Loucy (cell line): ENCODE data around the gene TNFRSF14.

Experiments used
- H2AFZ ChIP-seq: fragments of 200-600 bp; sonication (generic); 2 replicates; pipeline ENCODE4 v1.6.0; 2016; ENCODE audit warnings: antibody characterized with exemption, mild to moderate bottlenecking, low read length, moderate library complexity
- H3F3A ChIP-seq: fragments of 200-600 bp; 2 replicates; pipeline ENCODE4 v1.6.0; 2016; ENCODE audit warnings: antibody characterized with exemption, low read depth, mild to moderate bottlenecking
- H3K27me3 ChIP-seq: fragments of 200-600 bp; sonication (generic); 2 replicates; pipeline ENCODE4 v1.6.1; 2014; ENCODE audit warnings: low read length, mild to moderate bottlenecking; ENCODE audit not compliant: insufficient read depth, poor library complexity, severe bottlenecking
- H3K36me3 ChIP-seq: fragments of 200-600 bp; sonication (generic); 2 replicates; pipeline ENCODE4 v1.6.1; 2016; ENCODE audit warnings: low read length; ENCODE audit not compliant: insufficient read depth
- H3K4me1 ChIP-seq: fragments of 200-600 bp; sonication (generic); 2 replicates; pipeline ENCODE4 v1.5.1; 2014; ENCODE audit warnings: low read length, mild to moderate bottlenecking; ENCODE audit not compliant: insufficient read depth, poor library complexity, severe bottlenecking
- H3K4me2 ChIP-seq: fragments of 200-600 bp; sonication (generic); 2 replicates; pipeline ENCODE4 v1.6.0; 2014; ENCODE audit warnings: antibody characterized with exemption, low read length, low read depth, mild to moderate bottlenecking; ENCODE audit not compliant: poor library complexity, severe bottlenecking
- H3K4me3 ChIP-seq: fragments of 200-600 bp; sonication (generic); 2 replicates; pipeline ENCODE4 v1.5.1; 2014; ENCODE audit warnings: low read length, mild to moderate bottlenecking, mixed read lengths; ENCODE audit not compliant: poor library complexity, severe bottlenecking
- H3K79me2 ChIP-seq: fragments of 200-600 bp; sonication (generic); 2 replicates; pipeline ENCODE4 v1.6.1; 2014; ENCODE audit warnings: low read length; ENCODE audit not compliant: insufficient read depth
- H3K9ac ChIP-seq: fragments of 200-600 bp; sonication (generic); 2 replicates; pipeline ENCODE4 v1.6.0; 2014; ENCODE audit warnings: mild to moderate bottlenecking, low read depth, low read length, moderate library complexity; ENCODE audit not compliant: poor library complexity, severe bottlenecking
- H3K9me2 ChIP-seq: fragments of 200-600 bp; sonication (generic); replicated peaks from 2 replicates; pipeline ENCODE4 v1.6.1; 2016; ENCODE audit warnings: low read depth, low read length, mixed read lengths
- H3K9me3 ChIP-seq: fragments of 200-600 bp; sonication (generic); 2 replicates; pipeline ENCODE4 v1.6.1; 2014; ENCODE audit warnings: mild to moderate bottlenecking, antibody characterized with exemption, low read length, low read depth; ENCODE audit not compliant: insufficient read depth
- H4K20me1 ChIP-seq: fragments of 200-600 bp; sonication (generic); 2 replicates; pipeline ENCODE4 v1.6.0; 2014; ENCODE audit warnings: antibody characterized with exemption, low read length, mild to moderate bottlenecking; ENCODE audit not compliant: insufficient read depth, poor library complexity, severe bottlenecking
- EZH2phosphoT487 ChIP-seq: fragments of 200-600 bp; IDR thresholded peaks from 2 replicates; pipeline ENCODE4 v1.6.1; 2018; ENCODE audit warnings: antibody characterized with exemption, mild to moderate bottlenecking, moderate library complexity, borderline replicate concordance
- TF ChIP-seq, protein P1 (sequence below): fragments of 200-600 bp; sonication (generic); conservative IDR thresholded peaks from 2 replicates; pipeline ENCODE4 v1.5.1; 2014; ENCODE audit warnings: mild to moderate bottlenecking, antibody characterized with exemption, low read length

Gene TNFRSF14

DNA sequence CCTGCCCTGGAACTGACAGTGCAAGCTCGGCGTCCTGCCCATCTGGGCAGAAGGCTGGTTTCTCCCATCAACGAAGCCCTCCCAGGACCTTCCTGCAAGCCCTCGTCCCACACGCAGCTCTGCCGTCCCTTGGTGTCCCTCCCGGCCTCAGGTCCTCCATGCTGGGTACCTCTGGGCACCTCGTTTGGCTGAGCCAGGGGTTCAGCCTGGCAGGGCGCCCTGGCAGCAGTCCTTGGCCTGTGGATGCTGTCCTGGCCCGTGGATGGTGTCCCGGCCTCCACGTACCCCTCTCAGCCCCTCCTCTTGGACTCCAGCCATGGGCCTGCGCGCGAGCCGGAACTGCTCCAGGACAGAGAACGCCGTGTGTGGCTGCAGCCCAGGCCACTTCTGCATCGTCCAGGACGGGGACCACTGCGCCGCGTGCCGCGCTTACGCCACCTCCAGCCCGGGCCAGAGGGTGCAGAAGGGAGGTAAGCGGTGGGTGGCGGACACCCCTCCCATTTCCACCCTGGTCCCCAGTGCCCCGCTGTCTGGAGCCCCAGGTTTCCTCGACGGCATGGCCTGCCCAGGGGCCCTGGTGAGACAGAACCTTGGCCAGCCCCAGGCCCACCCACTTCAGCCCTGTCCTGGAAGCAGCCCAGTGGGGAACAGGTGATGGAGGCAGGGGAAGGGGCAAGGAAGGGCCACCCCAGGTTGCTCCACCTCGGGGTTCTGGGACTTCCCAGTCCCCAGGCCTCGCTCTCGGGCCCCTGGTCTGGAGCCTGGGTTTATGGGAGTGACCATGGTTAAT lies 3.5 kb downstream of the TNFRSF14 start:
- no peak for TF ChIP-seq EZH2phosphoT487
- TF ChIP-seq, protein P1, sequence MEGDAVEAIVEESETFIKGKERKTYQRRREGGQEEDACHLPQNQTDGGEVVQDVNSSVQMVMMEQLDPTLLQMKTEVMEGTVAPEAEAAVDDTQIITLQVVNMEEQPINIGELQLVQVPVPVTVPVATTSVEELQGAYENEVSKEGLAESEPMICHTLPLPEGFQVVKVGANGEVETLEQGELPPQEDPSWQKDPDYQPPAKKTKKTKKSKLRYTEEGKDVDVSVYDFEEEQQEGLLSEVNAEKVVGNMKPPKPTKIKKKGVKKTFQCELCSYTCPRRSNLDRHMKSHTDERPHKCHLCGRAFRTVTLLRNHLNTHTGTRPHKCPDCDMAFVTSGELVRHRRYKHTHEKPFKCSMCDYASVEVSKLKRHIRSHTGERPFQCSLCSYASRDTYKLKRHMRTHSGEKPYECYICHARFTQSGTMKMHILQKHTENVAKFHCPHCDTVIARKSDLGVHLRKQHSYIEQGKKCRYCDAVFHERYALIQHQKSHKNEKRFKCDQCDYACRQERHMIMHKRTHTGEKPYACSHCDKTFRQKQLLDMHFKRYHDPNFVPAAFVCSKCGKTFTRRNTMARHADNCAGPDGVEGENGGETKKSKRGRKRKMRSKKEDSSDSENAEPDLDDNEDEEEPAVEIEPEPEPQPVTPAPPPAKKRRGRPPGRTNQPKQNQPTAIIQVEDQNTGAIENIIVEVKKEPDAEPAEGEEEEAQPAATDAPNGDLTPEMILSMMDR = no peak
- H3K9ac ChIP-seq = no peak overlapping the region
- H3K79me2 ChIP-seq = peaks cover 21% of the 10 kb centered on the region
- H3F3A ChIP-seq = no peaks in the 10 kb centered on the region
- peaks cover 9% of the 10 kb centered on the region for H4K20me1 ChIP-seq
- no peaks in the 10 kb centered on the region for H3K27me3 ChIP-seq
- H3K4me2 ChIP-seq = no peak overlapping the region
- H2AFZ ChIP-seq = no peak overlapping the region
- H3K9me3 ChIP-seq = no peaks in the 10 kb centered on the region
- H3K4me1 ChIP-seq = peaks cover 23% of the 10 kb centered on the region
- H3K36me3 ChIP-seq = no peaks in the 10 kb centered on the region
- H3K9me2 ChIP-seq = no peaks in the 10 kb centered on the region
- no peak overlapping the region for H3K4me3 ChIP-seq

DNA sequence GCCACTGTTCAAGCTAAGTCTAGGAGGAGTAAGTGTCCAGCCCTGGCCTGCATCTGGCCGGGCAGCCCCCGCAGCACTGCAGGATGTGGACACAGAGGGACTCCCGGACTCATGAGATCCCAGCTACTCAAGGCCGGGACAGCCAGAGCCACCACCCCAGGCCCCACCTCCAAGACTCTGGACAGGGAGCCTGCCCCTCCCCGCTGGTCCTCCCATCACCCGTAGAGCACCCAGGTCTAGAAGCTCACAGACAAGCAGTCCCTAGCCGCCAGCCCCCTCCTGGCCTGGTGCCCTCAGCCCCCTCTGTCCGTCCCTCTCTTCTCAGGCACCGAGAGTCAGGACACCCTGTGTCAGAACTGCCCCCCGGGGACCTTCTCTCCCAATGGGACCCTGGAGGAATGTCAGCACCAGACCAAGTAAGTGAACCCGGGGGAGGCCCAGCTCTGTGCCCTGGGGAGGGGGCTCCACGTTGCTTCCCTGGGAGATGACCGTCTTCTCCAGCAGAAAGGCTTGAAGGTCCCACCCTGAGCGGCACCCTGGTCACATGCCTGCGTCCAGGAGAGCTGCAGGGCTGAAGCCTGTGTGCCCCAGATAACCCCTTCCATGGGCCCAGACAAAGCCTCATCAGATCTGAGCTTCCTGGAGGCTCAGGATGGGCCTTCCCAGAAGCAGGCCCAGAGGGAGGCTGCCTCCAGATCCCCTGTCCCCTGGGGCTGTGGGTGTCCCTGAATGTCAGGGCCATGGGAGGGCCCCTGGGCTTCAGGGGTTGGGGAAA lies 4.3 kb downstream of the TNFRSF14 start:
- no peaks in the 10 kb centered on the region for H3K9me2 ChIP-seq
- peaks cover 16% of the 10 kb centered on the region for H3K4me1 ChIP-seq
- H3K27me3 ChIP-seq = no peaks in the 10 kb centered on the region
- H4K20me1 ChIP-seq = peaks cover 9% of the 10 kb centered on the region
- no peak for TF ChIP-seq EZH2phosphoT487
- TF ChIP-seq, protein P1 = no peak
- H3K9me3 ChIP-seq = no peaks in the 10 kb centered on the region
- no peak overlapping the region for H3K4me3 ChIP-seq
- H3K4me2 ChIP-seq = no peak overlapping the region
- no peak overlapping the region for H3K9ac ChIP-seq
- no peak overlapping the region for H2AFZ ChIP-seq
- H3K79me2 ChIP-seq = peaks cover 21% of the 10 kb centered on the region
- H3F3A ChIP-seq = no peaks in the 10 kb centered on the region
- no peaks in the 10 kb centered on the region for H3K36me3 ChIP-seq

DNA sequence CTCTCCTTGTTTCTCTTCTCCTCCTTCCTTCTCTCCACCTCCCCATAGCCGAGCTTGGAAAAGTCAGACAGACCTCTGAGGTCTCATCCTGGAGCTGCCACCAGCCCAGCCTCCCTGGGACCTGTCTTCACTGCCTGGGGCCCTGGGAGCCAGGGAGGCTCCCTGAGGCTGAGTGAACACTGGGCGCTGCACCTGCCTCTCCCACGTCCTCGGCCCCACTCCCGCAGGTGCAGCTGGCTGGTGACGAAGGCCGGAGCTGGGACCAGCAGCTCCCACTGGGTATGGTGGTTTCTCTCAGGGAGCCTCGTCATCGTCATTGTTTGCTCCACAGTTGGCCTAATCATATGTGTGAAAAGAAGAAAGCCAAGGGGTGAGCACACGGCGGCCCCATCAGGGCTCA lies 5.3 kb downstream of the TNFRSF14 start:
- Histone ChIP-seq H2AFZ (no peak overlapping the region), H3K9ac (no peak overlapping the region), H3K9me3 (no peaks in the 10 kb centered on the region), H3F3A (no peaks in the 10 kb centered on the region), H3K27me3 (no peaks in the 10 kb centered on the region), H3K79me2 (peaks cover 21% of the 10 kb centered on the region), H3K9me2 (no peaks in the 10 kb centered on the region), H3K4me1 (peaks cover 11% of the 10 kb centered on the region), H3K4me2 (no peak overlapping the region), H3K4me3 (no peak overlapping the region), H3K36me3 (no peaks in the 10 kb centered on the region), H4K20me1 (peaks cover 9% of the 10 kb centered on the region)
- no peak for TF ChIP-seq EZH2phosphoT487
- TF ChIP-seq, protein P1 = no peak
